Measurements from ENCODE around the gene CYP4F3. TPM values are rescaled to one million over a fixed set of nuclear protein-coding genes. Genes with fewer than 3 reads are reported as not detected.

CYP4F3 gene
- total RNA-seq, 1 experiment from 2014 or later = 0.04 TPM

GRCh38 chr19:15629003-15629880 is 11.5 kb upstream of the CYP4F3 start:
- TF ChIP-seq FOXP4 (CRISPR knock-in tag; IDR thresholded peaks at IDR 0.05) (no peak), CTCF (IDR thresholded peaks at IDR 0.05) (peak; percentile 97)
- Mint-ChIP-seq H3K4me1 (no peaks in the 10 kb centered on the region), H3K9me3 (peaks cover 41% of the 10 kb centered on the region), H3K4me3 (no peak overlapping the region), H3K27ac (no peak overlapping the region), H3K27me3 (ENCODE audit: low read depth) (peaks cover 3% of the 10 kb centered on the region; the same call in 1 of the 2 replicates), H3K36me3 (0 out of 2 replicates have a peak, but pooled peaks cover 2% of the 10 kb centered on the region)
- CTCF ChIA-PET = interaction anchor here (0.7 to 1.0 kb wide), 4 partner anchors 151 to 482 kb away, joined by 3 to 4 read pairs (median 3); no protein-coding TSS in a partner anchor
- DNase-seq (ENCODE audit: low spot score) (peak; percentile 90), ATAC-seq (peak; percentile 90)
- POLR2A ChIA-PET = no interaction called here

- no peaks in the 10 kb centered on the region for H3K4me1 Mint-ChIP-seq
- ChIA-PET CTCF (interaction anchor here (0.6 kb wide), 1 partner anchor 941 kb away, joined by 3 read pairs; no protein-coding TSS in a partner anchor), POLR2A (no interaction called here)
- peaks cover 44% of the 10 kb centered on the region for H3K9me3 Mint-ChIP-seq
- TF ChIP-seq HMGA2 (CRISPR knock-in tag; IDR thresholded peaks at IDR 0.05) (no peak), CTCF (IDR thresholded peaks at IDR 0.05) (peak; percentile 61; the same call in 1 of the 2 replicates)
- DNase-seq (ENCODE audit: low spot score) = peak; percentile 64
- peaks cover 20% of the 10 kb centered on the region for H3K36me3 Mint-ChIP-seq
- no peak overlapping the region for H3K4me3 Mint-ChIP-seq
- H3K27ac Mint-ChIP-seq = no peak overlapping the region
- peak; percentile 68 for ATAC-seq
- H3K27me3 Mint-ChIP-seq (ENCODE audit: low read depth) = peaks cover 6% of the 10 kb centered on the region
Measured at GRCh38 chr19:15631817-15632216, 8.9 kb upstream of the CYP4F3 start.

GRCh38 chr19:15633082-15633835 is 7.4 kb upstream of the CYP4F3 start:
- no peaks in the 10 kb centered on the region for H3K4me1 Mint-ChIP-seq
- TF ChIP-seq RORB (CRISPR knock-in tag; IDR thresholded peaks at IDR 0.05) = no peak
- TF ChIP-seq NR3C1 (CRISPR knock-in tag; conservative IDR thresholded peaks at IDR 0.05; ENCODE audit: low read depth) = no peak
- TF ChIP-seq ERG (CRISPR knock-in tag; IDR thresholded peaks at IDR 0.05) = no peak
- no peak for TF ChIP-seq OVOL2 (CRISPR knock-in tag; IDR thresholded peaks at IDR 0.05; ENCODE audit: borderline replicate concordance)
- no peak for TF ChIP-seq CREB1 (CRISPR knock-in tag; IDR thresholded peaks at IDR 0.05)
- no peak for TF ChIP-seq MXD4 (CRISPR knock-in tag; IDR thresholded peaks at IDR 0.05; ENCODE audit: borderline replicate concordance)
- no peak for TF ChIP-seq TCF7 (CRISPR knock-in tag; IDR thresholded peaks at IDR 0.05; ENCODE audit: low read depth)
- no peak for TF ChIP-seq ELF4 (CRISPR knock-in tag; IDR thresholded peaks at IDR 0.05; ENCODE audit: low read depth)
- TF ChIP-seq ZNF138 (CRISPR knock-in tag; conservative IDR thresholded peaks at IDR 0.05) = no peak
- TF ChIP-seq NR2C2 (CRISPR knock-in tag; IDR thresholded peaks at IDR 0.05) = no peak
- no peak for TF ChIP-seq GABPB1 (CRISPR knock-in tag; IDR thresholded peaks at IDR 0.05)
- no peak for TF ChIP-seq PRRX2 (CRISPR knock-in tag; IDR thresholded peaks at IDR 0.05)
- TF ChIP-seq IRF1 (CRISPR knock-in tag; IDR thresholded peaks at IDR 0.05) = no peak
- no peak for TF ChIP-seq ZNF281 (CRISPR knock-in tag; IDR thresholded peaks at IDR 0.05)

More at GRCh38 chr19:15633082-15633835, 7.4 kb upstream of the CYP4F3 start:
- Mint-ChIP-seq H3K9me3 (peaks cover 54% of the 10 kb centered on the region), H3K27ac (no peak overlapping the region), H3K36me3 (peaks cover 27% of the 10 kb centered on the region), H3K4me3 (no peak overlapping the region), H3K27me3 (ENCODE audit: low read depth) (peaks cover 6% of the 10 kb centered on the region)
- DNase-seq (ENCODE audit: low spot score) (no peak), ATAC-seq (no peak)
- ChIA-PET POLR2A (interaction anchor here (0.6 kb wide), 1 partner anchor 1419 kb away, joined by 3 read pairs; no protein-coding TSS in a partner anchor), CTCF (no interaction called here)
